ENCODE measurements around the gene ITGB4. TPM values are rescaled to one million over a fixed set of nuclear protein-coding genes. Genes with fewer than 3 reads are reported as not detected.

Gene ITGB4
- total and polyA plus RNA-seq, 9 of the 15 experiments (the other 6 are each of a cell fraction or from before 2014, with no cell fraction given), result 0.05 to 2.8 (median 0.76) TPM; not detected in 3

DNA sequence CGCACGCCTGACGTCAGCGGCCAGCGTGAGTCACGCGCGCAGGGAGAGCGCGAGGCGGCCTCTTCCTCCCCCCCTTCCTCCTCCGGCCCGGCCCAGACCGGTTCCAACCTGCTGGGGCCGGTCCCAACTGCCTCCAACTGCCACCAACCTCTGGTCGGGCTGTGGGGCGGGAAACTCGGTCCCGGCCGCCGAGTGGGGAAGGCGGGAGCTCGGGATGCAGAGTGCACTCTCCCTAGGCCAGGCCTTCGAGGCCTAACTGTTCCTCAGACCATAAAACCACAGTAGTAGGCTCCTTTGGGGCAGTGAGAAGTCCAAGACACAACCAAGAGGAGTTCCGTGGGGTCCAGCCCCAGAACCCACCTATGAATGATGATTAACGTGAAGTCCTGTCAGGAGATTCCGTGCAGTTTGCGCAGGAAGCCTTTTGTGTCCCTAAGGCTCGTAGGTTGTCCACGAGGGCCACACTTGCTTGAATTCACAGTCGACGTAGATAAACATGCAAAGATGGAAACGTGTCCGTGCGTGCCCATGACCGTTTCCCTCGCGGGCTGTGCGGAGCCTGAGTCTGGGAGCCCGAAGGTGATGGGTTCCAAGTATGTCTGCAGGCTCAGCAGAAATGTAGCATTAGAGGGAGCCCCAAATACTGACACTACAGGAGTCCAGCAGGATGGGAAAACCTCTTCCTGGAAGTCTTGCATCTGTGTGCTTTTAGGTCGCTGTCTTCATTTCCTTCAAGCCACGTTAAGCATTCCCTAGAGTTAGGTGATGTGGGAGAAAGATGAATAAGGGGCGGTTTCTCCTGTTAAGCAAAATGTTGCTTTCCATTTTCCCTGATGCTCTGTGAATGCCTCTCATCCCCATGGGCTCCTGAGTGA is 64.0 kb downstream of the ITGB4 start (continued):
- TF ChIP-seq, protein P1, sequence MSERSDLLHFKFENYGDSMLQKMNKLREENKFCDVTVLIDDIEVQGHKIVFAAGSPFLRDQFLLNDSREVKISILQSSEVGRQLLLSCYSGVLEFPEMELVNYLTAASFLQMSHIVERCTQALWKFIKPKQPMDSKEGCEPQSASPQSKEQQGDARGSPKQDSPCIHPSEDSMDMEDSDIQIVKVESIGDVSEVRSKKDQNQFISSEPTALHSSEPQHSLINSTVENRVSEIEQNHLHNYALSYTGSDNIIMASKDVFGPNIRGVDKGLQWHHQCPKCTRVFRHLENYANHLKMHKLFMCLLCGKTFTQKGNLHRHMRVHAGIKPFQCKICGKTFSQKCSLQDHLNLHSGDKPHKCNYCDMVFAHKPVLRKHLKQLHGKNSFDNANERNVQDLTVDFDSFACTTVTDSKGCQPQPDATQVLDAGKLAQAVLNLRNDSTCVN (CRISPR knock-in tag; IDR thresholded peaks at IDR 0.05), result 0 out of 2 replicates have a peak, but pooled peaks have one; percentile 4
- peak in 1 of 2 experiments; percentile 94; a peak in 2 of 4 replicates for TF ChIP-seq KDM1A (IDR thresholded peaks at IDR 0.05)
- no peak for TF ChIP-seq RBM25 (IDR thresholded peaks at IDR 0.05; ENCODE audit: low read depth, low read length, severe bottlenecking)
- no peak for TF ChIP-seq ZNF655 (CRISPR knock-in tag; IDR thresholded peaks at IDR 0.05)
- TF ChIP-seq, protein P2, sequence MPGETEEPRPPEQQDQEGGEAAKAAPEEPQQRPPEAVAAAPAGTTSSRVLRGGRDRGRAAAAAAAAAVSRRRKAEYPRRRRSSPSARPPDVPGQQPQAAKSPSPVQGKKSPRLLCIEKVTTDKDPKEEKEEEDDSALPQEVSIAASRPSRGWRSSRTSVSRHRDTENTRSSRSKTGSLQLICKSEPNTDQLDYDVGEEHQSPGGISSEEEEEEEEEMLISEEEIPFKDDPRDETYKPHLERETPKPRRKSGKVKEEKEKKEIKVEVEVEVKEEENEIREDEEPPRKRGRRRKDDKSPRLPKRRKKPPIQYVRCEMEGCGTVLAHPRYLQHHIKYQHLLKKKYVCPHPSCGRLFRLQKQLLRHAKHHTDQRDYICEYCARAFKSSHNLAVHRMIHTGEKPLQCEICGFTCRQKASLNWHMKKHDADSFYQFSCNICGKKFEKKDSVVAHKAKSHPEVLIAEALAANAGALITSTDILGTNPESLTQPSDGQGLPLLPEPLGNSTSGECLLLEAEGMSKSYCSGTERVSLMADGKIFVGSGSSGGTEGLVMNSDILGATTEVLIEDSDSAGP (CRISPR knock-in tag; IDR thresholded peaks at IDR 0.05), result peak; percentile 58; the same call in 1 of the 2 replicates
- no peak for TF ChIP-seq ZNF143 (CRISPR knock-in tag; IDR thresholded peaks at IDR 0.05)
- peak; percentile 91 for TF ChIP-seq POLR2G (IDR thresholded peaks at IDR 0.05; ENCODE audit: low read depth, low read length)
- TF ChIP-seq JUND (IDR thresholded peaks at IDR 0.05; ENCODE audit: borderline replicate concordance, low read depth, low read length), result peak; percentile 91
- peak; percentile 86; the same call in 2 of the 3 replicates for TF ChIP-seq JUND (tag; IDR thresholded peaks at IDR 0.05; ENCODE audit: borderline replicate concordance, low read depth, low read length)
- peak; percentile 18; the same call in 1 of the 2 replicates for TF ChIP-seq ZNF57 (CRISPR knock-in tag; IDR thresholded peaks at IDR 0.05)
- TF ChIP-seq POLR2A (conservative IDR thresholded peaks at IDR 0.05), result peak; percentile 90
- no peak for TF ChIP-seq SRSF9 (IDR thresholded peaks at IDR 0.05; ENCODE audit: borderline replicate concordance, low read depth, low read length)
- TF ChIP-seq MAFG (tag; conservative IDR thresholded peaks at IDR 0.05), result peak; percentile 61
- TF ChIP-seq TFAM (CRISPR knock-in tag; conservative IDR thresholded peaks at IDR 0.05), result no peak
- TF ChIP-seq E2F1 (CRISPR knock-in tag; IDR thresholded peaks at IDR 0.05), result peak; percentile 89
- TF ChIP-seq ZNF253 (CRISPR knock-in tag; conservative IDR thresholded peaks at IDR 0.05), result no peak
- TF ChIP-seq POLR2B (IDR thresholded peaks at IDR 0.05; ENCODE audit: low read depth, partially characterized antibody), result peak; percentile 82
- peak; percentile 38 for TF ChIP-seq TCF3 (CRISPR knock-in tag; IDR thresholded peaks at IDR 0.05)
- TF ChIP-seq POLR3A (IDR thresholded peaks at IDR 0.05; ENCODE audit: borderline replicate concordance, extremely low read depth, insufficient read depth, insufficient read length), result no peak
- peak; percentile 17 for TF ChIP-seq RBBP5 (IDR thresholded peaks at IDR 0.05; ENCODE audit: borderline replicate concordance, insufficient read depth, low read length, poor library complexity, severe bottlenecking)
- TF ChIP-seq FOXK1 (CRISPR knock-in tag; IDR thresholded peaks at IDR 0.05; ENCODE audit: borderline replicate concordance), result peak; percentile 95

Data from K562 (cell line).